K562 (cell line): ENCODE results near the gene TMEM92. TPM values are rescaled to one million over a fixed set of nuclear protein-coding genes. Genes with fewer than 3 reads are reported as not detected.

Experiments
- ATAC-seq: fragments of 200-7000 bp; cut with Tn5 transposase; 3 replicates; pipeline ENCODE4 v1.9.1; 2020; ENCODE audit warnings: moderate library complexity
- BruUV-seq: library from RNA; stranded (reverse); fragments of 400-500 nt; replicated peaks from 2 replicates; lab custom pipeline; 2021; lab: Mats Ljungman, UMichigan
- CTCF ChIA-PET: fragments of 300-600 bp; formaldehyde crosslinking; extraction: SDS; loops from one replicate; lab custom pipeline; 2021; ENCODE audit warnings: low intra/inter-chr PET ratio; lab: Yijun Ruan, JAX
- POLR2A ChIA-PET: fragments of 300-600, 350-650 bp; sonication (Branson Sonifier 250); formaldehyde crosslinking; extraction: SDS; loops from one replicate; lab custom pipeline; 2021; ENCODE audit warnings: antibody characterized with exemption, inconsistent platforms; lab: Yijun Ruan, JAX
- DNase-seq, 4 experiments: peaks; one replicate each; pipeline versions ENCODE4 v3.0.0 to v3.0.0-alpha.2; 2011 to 2018; ENCODE audit warnings: low spot score in 3 of 4, mixed read lengths in 3 of 4; ENCODE audit errors: extremely low read depth in 1 of 4
- FAIRE-seq: peaks from 2 replicates; lab custom pipeline; 2011; peaks lifted over from hg19 to GRCh38; lab: Jason Lieb, UNC
- H2AFZ ChIP-seq: 2 replicates; pipeline ENCODE4 v1.6.0; 2011; ENCODE audit warnings: low read depth, low read length, control low read depth, inconsistent platforms
- H3K27ac ChIP-seq: fragments of 200-600 bp; 3 replicates; pipeline ENCODE4 v1.8.0; 2011; ENCODE audit warnings: low read depth, mild to moderate bottlenecking, control low read depth, inconsistent platforms, low read length, moderate library complexity, mixed read lengths; ENCODE audit errors: extremely low read depth
- H3K27me3 ChIP-seq, 2 experiments: fragments of 300-600 bp in 1 of 2; 2 replicates in 1 of 2; 3 replicates in 1 of 2; pipeline versions ENCODE4 v1.6.0 to v1.8.0; 2011; ENCODE audit warnings: inconsistent platforms in 2 of 2, low read length in 2 of 2, mild to moderate bottlenecking in 1 of 2, mixed read lengths in 1 of 2, moderate library complexity in 1 of 2; ENCODE audit not compliant: control insufficient read depth in 2 of 2, insufficient read depth in 2 of 2
- H3K36me3 ChIP-seq: fragments of 300-600 bp; 3 replicates; pipeline ENCODE4 v1.8.0; 2011; ENCODE audit warnings: mild to moderate bottlenecking, low read length, inconsistent platforms; ENCODE audit not compliant: control insufficient read depth, insufficient read depth
- H3K4me1 ChIP-seq, 2 experiments: fragments of 200-600 bp in 1 of 2; replicated peaks in 1 of 2; 2 replicates in 1 of 2; 3 replicates in 1 of 2; pipeline versions ENCODE4 v1.5.1 to v1.8.0; 2011; ENCODE audit warnings: inconsistent platforms in 2 of 2, low read length in 2 of 2, mild to moderate bottlenecking in 1 of 2, mixed read lengths in 1 of 2, moderate library complexity in 1 of 2; ENCODE audit not compliant: control insufficient read depth in 2 of 2, insufficient read depth in 2 of 2
- H3K4me2 ChIP-seq: 2 replicates; pipeline ENCODE4 v1.6.1; 2011; ENCODE audit warnings: low read length, control low read depth, inconsistent platforms, mixed read lengths; ENCODE audit not compliant: insufficient read depth
- H3K4me3 ChIP-seq: fragments of 200-600 bp; sonication (generic), shearing (Covaris generic); 2 replicates; pipeline ENCODE4 v1.5.1; 2016; ENCODE audit warnings: control low read depth, inconsistent platforms
- H3K79me2 ChIP-seq: fragments of 200-600 bp; 3 replicates; pipeline ENCODE4 v1.8.0; 2011; ENCODE audit warnings: low read length, inconsistent platforms; ENCODE audit not compliant: control insufficient read depth, insufficient read depth
- H3K9ac ChIP-seq, 2 experiments: 2 replicates each; pipeline versions ENCODE4 v1.6.0 to v1.6.1; 2011; ENCODE audit warnings: low read depth in 2 of 2, low read length in 2 of 2, control low read depth in 1 of 2, inconsistent platforms in 1 of 2, mild to moderate bottlenecking in 1 of 2, mixed read lengths in 1 of 2; ENCODE audit not compliant: insufficient read depth in 1 of 2
- H3K9me1 ChIP-seq: one replicate; pipeline ENCODE4 v1.6.0; 2011; ENCODE audit warnings: inconsistent platforms, mild to moderate bottlenecking, low read length, moderate library complexity; ENCODE audit not compliant: control insufficient read depth, insufficient read depth
- H3K9me3 ChIP-seq: replicated peaks from 2 replicates; pipeline ENCODE4 v1.5.1; 2011; ENCODE audit warnings: low read depth, low read length, inconsistent platforms; ENCODE audit not compliant: control insufficient read depth, insufficient read depth
- H4K20me1 ChIP-seq: replicated peaks from 2 replicates; pipeline ENCODE4 v1.6.1; 2011; ENCODE audit warnings: low read length, inconsistent platforms, mixed read lengths; ENCODE audit not compliant: control insufficient read depth, insufficient read depth
- BRD9 ChIP-seq: fragments of 450-650 bp; IDR thresholded peaks from 2 replicates; pipeline ENCODE4 v1.6.1; 2018; ENCODE audit warnings: low read depth; ENCODE audit not compliant: partially characterized antibody
- C11orf30 ChIP-seq: fragments of 450-650 bp; IDR thresholded peaks from 2 replicates; pipeline ENCODE4 v1.6.1; 2016; ENCODE audit warnings: low read depth, mild to moderate bottlenecking
- E2F4 ChIP-seq: sonication (generic); formaldehyde crosslinking; IDR thresholded peaks from 2 replicates; pipeline ENCODE4 v1.8.0; 2022; ENCODE audit warnings: mild to moderate bottlenecking, low read depth, missing genetic modification reagents
- KHSRP ChIP-seq: fragments of 450-650 bp; IDR thresholded peaks from 2 replicates; pipeline ENCODE4 v1.6.1; 2017
- MTA1 ChIP-seq: fragments of 450-650 bp; IDR thresholded peaks from 2 replicates; pipeline ENCODE4 v1.6.1; 2017; ENCODE audit warnings: borderline replicate concordance
- PHF21A ChIP-seq: fragments of 450-650 bp; IDR thresholded peaks from 2 replicates; pipeline ENCODE4 v1.6.1; 2017; ENCODE audit warnings: low read depth, borderline replicate concordance
- SAFB2 ChIP-seq: fragments of 200-400 bp; formaldehyde crosslinking; IDR thresholded peaks from 2 replicates; pipeline ENCODE4 v1.6.1; 2018; ENCODE audit warnings: borderline replicate concordance, low read length, low read depth, moderate library complexity; ENCODE audit not compliant: severe bottlenecking
- THRAP3 ChIP-seq: fragments of 450-650 bp; IDR thresholded peaks from 2 replicates; pipeline ENCODE4 v1.6.1; 2016; ENCODE audit warnings: mild to moderate bottlenecking, inconsistent platforms, borderline replicate concordance
- ZBED1 ChIP-seq: IDR thresholded peaks from 2 replicates; pipeline ENCODE4 v1.6.1; 2014
- ZEB2 ChIP-seq: fragments of 450-650 bp; IDR thresholded peaks from 2 replicates; pipeline ENCODE4 v1.6.1; 2016
- ZFP1 ChIP-seq: fragments of 450-650 bp; formaldehyde crosslinking; IDR thresholded peaks from 2 replicates; pipeline ENCODE4 v1.4.0; 2020; ENCODE audit warnings: mild to moderate bottlenecking, mixed read lengths
- ZNF212 ChIP-seq: fragments of 450-650 bp; formaldehyde crosslinking; IDR thresholded peaks from 2 replicates; pipeline ENCODE4 v1.4.0; 2020; ENCODE audit warnings: mild to moderate bottlenecking
- ZNF24 ChIP-seq: fragments of 450-650 bp; IDR thresholded peaks from 2 replicates; pipeline ENCODE4 v1.6.1; 2016
- ZNF263 ChIP-seq: sonication (generic); formaldehyde crosslinking; IDR thresholded peaks from 2 replicates; pipeline ENCODE4 v1.8.0; 2022; ENCODE audit warnings: mild to moderate bottlenecking, missing genetic modification reagents, borderline replicate concordance
- ZNF316 ChIP-seq: fragments of 450-650 bp; IDR thresholded peaks from 2 replicates; pipeline ENCODE4 v1.6.1; 2016
- WGBS: fragments of 100-300 bp; shearing (Covaris generic); methylation state at CpG from one replicate; pipeline ENCODE4 v1.1.6; 2016; ENCODE audit warnings: low coverage, mixed read lengths; ENCODE audit not compliant: insufficient coverage; ENCODE audit errors: missing lambda C conversion rate; 5-methylcytosine and 5-hydroxymethylcytosine counted together
- in situ Hi-C: fragments of 300-500 bp; cut with MboI; formaldehyde crosslinking; loops from 4 replicates; pipeline ENCODE4 v1.15.0; 2018; ENCODE audit warnings: inconsistent platforms, mixed read lengths
- intact Hi-C: fragments of 100-400 bp; cut with micrococcal nuclease; formaldehyde crosslinking; loops from 2 replicates; pipeline ENCODE4 v1.14.2; 2022
- polyA plus RNA-seq, 8 experiments: library from polyadenylated mRNA; depleted of rRNA in 4 of 8; stranded (reverse) in 5 of 8; unstranded in 3 of 8; fragments of >200 nt; fragmentation: Nextera tagmentation in 2 of 8; fragmentation: Illumina TruSeq in 1 of 8; extraction: Ambion mirVana in 2 of 8; extraction: Trizol in 1 of 8; gene quantifications; 2 replicates each; pipeline versions ENCODE4 v1.2.1 to v1.2.3, GENCODE V29; 2011 to 2014; ENCODE audit warnings: inconsistent platforms in 1 of 8, missing spikeins in 1 of 8
- total RNA-seq, 7 experiments: library from RNA; depleted of rRNA in 6 of 7; stranded (reverse); fragments of >200 nt in 6 of 7; fragmentation: Illumina TruSeq in 2 of 7; extraction: Trizol in 2 of 7; gene quantifications; 2 replicates each; pipeline versions ENCODE4 v1.2.1 to v1.2.3, GENCODE V29; 2011 to 2021; ENCODE audit warnings: low replicate concordance in 1 of 7

TMEM92 gene
- total and polyA plus RNA-seq, 9 of the 15 experiments (the other 6 are each of a cell fraction or from before 2014, with no cell fraction given) = 0.14 to 2.1 (median 0.40) TPM

- H3K9me3 ChIP-seq = no peaks in the 10 kb centered on the region
- H3K36me3 ChIP-seq = no peaks in the 10 kb centered on the region
- H3K27ac ChIP-seq = no peak overlapping the region
- peaks cover 12 to 27% of the 10 kb centered on the region in 2 experiments for H3K4me1 ChIP-seq
- BruUV-seq = no TSS peak
- H3K9me1 ChIP-seq = no peaks in the 10 kb centered on the region
- H4K20me1 ChIP-seq = no peaks in the 10 kb centered on the region
- no peaks in the 10 kb centered on the region for H3K79me2 ChIP-seq
- POLR2A ChIA-PET = interaction anchor here (0.6 kb wide), 4 partner anchors 66 to 166 kb away, joined by 3 to 4 read pairs (median 3); no protein-coding TSS in a partner anchor
- in situ Hi-C loops = no loop called here
- FAIRE-seq (no peak), ATAC-seq (no peak), DNase-seq (no peak)
- CTCF ChIA-PET = interaction anchor here (0.5 to 0.7 kb wide), 3 partner anchors 15 to 74 kb away, joined by 3 to 4 read pairs (median 3); no protein-coding TSS in a partner anchor
- TF ChIP-seq KHSRP (no peak), PHF21A (no peak), MTA1 (no peak), ZNF212 (CRISPR knock-in tag) (no peak), ZEB2 (no peak)
- peaks cover 0 to 22% of the 10 kb centered on the region in 2 experiments; a peak in 2 of 5 replicates for H3K27me3 ChIP-seq
- intact Hi-C loops = no loop called here
- H3K4me2 ChIP-seq = no peak overlapping the region
- H3K9ac ChIP-seq = no peak overlapping the region
- 5% methylated on average over 7 of the region's 7 CpGs for WGBS
- no peak overlapping the region for H3K4me3 ChIP-seq
- no peak overlapping the region for H2AFZ ChIP-seq
These were observed 1.0 kb downstream of the TMEM92 start for GRCh38 chr17:50275279-50275678.

GRCh38 chr17:50276588-50277356 is 2.5 kb downstream of the TMEM92 start:
- H4K20me1 ChIP-seq = no peaks in the 10 kb centered on the region
- H3K4me3 ChIP-seq = no peak overlapping the region
- no peak overlapping the region for H2AFZ ChIP-seq
- ChIA-PET CTCF (no interaction called here), POLR2A (interaction anchor here (0.6 kb wide), 2 partner anchors 9 to 72 kb away, joined by 3 to 4 read pairs; no protein-coding TSS in a partner anchor)
- no peaks in the 10 kb centered on the region for H3K9me1 ChIP-seq
- in situ Hi-C loops (no loop called here), intact Hi-C loops (no loop called here)
- ATAC-seq (no peak), DNase-seq (no peak), FAIRE-seq (no peak)
- no peaks in the 10 kb centered on the region for H3K9me3 ChIP-seq
- no peak overlapping the region for H3K27ac ChIP-seq
- BruUV-seq = no TSS peak
- peaks cover 0 to 22% of the 10 kb centered on the region in 2 experiments; a peak in 2 of 5 replicates for H3K27me3 ChIP-seq
- no peak overlapping the region for H3K9ac ChIP-seq
- under 1% methylated on average over 8 of the region's 8 CpGs for WGBS
- H3K36me3 ChIP-seq = no peaks in the 10 kb centered on the region
- no peaks in the 10 kb centered on the region for H3K79me2 ChIP-seq
- H3K4me1 ChIP-seq = peaks cover 12 to 23% of the 10 kb centered on the region in 2 experiments
- no peak overlapping the region for H3K4me2 ChIP-seq
- TF ChIP-seq ZNF316 (peak; percentile 48; the same call in 1 of the 2 replicates), SAFB2 (no peak), BRD9 (no peak), ZBED1 (no peak), C11orf30 (peak; percentile 35; the same call in 1 of the 2 replicates), ZFP1 (no peak), ZNF263 (CRISPR knock-in tag) (no peak), ZNF24 (0 out of 2 replicates have a peak, but pooled peaks have one; percentile 52), E2F4 (CRISPR knock-in tag) (no peak), THRAP3 (no peak)
